Activated T-cell treated with anti-CD3 and anti-CD28 coated beads for 24 hours (primary cell): ENCODE results near the gene PRICKLE3.
"Not testable (repeated sequence)": the region's sequence is repeated elsewhere in the genome, so short reads cannot be mapped to it uniquely, and the experiment has no call there.

Source experiments
- DNase-seq: peaks from one replicate; pipeline ENCODE4 v3.0.0-alpha.2; 2020; ENCODE audit warnings: low read depth

Gene PRICKLE3

DNA sequence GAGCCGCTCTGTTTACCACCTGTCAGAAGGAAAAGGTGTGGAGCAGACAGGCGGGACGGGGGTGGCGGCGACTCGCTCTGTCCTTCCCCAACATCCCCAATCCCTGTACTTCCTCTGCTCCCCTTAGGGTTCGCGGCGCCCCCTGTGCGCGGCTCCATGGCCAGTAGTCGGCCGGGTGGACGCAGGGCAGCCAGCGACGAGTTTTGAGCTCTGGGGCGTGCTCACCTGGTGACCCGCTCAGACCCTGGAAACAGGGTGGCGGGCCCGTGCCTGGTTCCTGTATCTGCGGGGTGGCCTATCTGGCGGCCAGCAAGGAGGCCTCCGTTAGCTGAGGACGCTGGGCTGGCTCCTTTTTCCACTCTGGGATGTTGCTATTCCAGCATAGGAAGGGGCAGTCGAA is 29.0 kb downstream of the PRICKLE3 start:
- no peak for DNase-seq

DNA sequence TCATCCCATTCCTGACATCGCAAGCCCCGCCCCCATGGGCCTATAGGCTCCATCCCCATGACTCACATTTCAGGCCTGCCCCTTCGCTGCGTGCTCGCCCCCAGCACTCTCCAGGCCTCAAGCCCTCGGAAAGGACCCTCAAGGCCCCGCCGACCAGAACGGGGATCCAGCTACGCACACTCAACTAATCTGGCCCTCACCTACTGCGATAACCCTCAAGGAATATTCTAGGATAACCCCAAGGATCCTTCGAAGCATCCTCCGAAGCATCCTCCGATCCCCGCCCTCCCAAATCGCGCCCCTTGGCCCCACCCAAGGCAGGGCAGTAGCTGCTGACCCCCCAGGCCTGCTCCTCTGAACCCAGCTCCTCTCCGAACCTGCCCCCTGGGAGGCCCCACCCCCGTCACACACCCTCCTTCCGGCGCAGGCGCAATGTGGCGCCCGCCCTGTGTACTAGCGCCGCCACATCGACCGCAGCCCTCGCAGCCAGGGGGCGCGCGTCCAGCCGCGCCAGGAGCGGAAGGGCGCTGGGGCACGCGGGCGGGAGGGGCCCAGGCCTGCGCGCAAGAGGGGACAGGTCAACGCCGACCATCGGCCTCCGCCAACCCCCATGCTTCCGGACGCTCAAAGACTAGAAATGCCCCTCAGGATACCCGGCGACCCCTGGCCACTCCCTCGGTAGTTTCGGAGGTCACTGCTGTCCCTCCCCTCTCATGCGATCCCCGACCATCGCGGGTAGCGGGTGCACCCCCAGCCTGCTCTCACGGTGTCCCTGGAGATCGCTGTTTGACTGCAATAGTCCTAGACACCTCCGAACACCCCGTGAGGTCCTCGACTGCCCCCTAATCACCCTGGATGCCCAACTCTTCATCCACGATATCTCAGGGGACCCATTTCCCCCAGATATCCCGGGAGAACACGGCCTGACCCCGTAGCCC is 30.0 kb downstream of the PRICKLE3 start:
- peak; percentile 74 for DNase-seq

DNA sequence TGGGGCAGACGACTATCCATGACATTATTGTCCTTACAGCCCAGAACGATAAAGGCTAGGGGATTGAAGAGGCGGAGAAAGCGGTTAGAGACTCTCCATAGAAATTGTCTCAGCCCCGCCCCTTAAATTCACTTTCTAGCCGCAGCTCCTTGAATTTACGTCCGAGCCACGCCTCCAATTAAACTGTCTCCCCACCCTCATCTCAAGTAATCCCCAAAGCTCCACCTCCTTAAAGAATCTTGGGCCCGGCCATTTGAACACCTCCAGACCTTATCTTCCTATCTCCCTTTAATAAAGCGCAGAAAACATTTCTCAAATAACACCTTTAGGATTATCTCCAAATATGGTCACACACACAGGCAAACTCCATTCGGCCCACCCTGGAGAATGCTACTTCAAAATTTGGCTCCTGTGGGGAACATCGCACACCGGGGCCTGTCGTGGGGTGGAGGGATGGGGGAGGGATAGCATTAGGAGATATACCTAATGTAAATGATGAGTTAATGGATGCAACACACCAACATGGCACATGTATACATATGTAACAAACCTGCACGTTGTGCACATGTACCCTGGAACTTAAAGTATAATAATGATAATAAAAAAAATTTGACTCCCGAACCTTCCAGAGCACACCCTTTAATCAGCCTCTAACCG is 30.8 kb downstream of the PRICKLE3 start:
- DNase-seq: no peak

DNA sequence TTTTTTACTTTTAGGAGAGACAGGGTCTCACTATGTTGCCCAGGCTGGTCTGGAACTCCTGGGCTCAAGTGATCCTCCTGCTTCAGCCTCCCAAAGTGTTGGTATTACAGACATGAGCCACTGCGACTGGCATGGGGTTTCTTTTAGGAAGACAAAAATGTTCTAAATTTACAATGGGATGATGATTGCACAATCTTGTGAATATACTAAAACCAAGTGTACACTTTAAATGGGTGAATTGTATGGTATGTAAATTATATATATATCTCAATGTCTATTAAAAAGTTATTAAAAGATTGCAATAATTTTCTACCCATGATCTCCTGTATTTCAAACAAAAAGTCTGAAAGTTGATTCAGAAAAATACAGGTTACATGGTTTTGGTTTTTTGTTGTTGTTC is 32.7 kb downstream of the PRICKLE3 start:
- DNase-seq: no peak

DNA sequence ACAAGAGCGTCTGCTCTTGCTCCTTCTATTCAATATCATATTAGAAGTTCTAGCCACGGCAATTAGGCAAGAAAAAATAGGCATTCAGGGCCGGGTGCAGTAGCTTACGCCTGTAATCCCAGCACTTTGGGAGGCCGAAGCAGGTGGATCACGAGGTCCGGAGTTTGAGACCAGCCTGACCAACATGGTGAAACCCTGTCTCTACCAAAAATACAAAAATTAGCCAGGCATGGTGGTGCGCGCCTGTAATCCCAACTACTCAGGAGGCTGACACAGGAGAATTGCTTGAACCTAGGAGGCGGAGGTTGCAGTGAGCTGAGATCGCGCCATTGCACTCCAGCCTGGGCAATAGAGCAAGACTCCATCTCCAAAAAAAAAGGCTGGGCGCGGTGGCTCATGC is 36.9 kb downstream of the PRICKLE3 start:
- DNase-seq: not testable (repeated sequence)

DNA sequence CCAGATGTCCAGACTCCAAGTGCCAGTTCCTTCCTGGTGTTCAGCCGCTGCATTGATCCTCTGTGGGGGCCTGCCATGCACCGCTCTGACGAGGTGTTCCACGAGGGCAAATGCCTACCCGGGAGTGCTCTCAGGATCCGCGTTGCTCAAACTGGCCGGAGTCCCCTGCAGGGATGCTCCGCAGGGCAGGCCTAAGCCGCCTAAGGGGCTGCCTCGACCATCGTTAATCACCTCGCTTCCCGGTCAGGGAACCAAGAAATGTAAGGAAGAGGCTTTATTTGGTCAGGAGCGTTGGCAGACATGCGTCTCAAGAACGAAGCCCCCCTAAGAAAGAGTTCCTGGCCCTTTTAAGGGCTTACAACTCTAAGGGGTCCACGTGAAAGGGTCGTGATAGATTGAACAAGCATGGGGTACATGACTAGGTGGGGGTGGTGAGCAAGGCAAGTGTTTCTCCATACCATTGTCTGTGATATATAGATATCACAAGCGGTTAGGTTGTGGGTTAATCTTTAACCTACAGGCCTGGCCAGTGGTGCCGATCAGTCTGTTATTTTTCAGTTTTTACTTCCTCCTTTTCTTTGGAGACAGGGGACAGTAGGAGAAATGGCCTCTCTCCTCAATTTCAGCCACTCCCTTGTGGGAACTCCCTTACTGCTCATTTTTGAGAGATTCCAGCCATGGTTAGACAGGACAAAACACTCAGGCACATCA is 37.6 kb downstream of the PRICKLE3 start:
- not testable (repeated sequence) for DNase-seq

DNA sequence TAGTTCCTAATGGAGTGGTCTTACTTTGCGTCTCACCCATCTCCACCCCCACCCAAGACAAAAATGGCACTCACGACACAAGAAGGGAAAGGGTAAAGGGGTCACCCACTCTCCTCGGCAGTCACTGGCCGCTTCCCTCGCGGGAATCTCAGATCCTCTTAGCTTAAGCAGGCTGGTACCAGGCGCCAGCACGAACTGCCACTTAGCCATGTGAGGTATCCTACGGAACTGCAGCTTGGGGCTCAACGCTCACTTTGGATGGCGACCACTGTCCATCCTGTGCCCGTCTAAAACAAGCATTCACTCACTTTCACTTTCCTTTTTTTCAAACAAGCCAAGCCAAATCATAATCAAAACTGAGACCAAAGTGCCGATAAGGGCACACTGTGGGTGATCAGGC is 38.2 kb downstream of the PRICKLE3 start:
- no peak for DNase-seq

DNA sequence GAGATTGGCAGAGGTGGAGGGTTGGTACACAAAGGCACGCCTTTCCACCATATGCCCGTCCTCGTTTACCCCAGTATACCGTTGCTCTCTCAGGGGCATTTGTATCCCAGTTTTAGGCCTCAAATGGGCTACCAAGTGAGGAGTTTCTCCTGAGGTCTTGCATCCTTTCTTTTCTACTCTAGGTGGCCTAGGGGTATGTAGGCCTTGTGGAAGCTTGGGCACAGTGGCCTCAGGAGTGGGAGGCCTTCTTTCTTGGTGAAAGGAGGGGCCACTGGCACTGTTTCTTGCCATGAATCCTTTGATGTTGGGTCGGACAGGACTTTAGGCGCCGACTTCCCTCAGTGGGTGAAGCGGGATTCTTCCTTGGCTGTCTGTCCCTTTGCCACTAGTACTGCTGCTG is 38.9 kb downstream of the PRICKLE3 start:
- no peak for DNase-seq

DNA sequence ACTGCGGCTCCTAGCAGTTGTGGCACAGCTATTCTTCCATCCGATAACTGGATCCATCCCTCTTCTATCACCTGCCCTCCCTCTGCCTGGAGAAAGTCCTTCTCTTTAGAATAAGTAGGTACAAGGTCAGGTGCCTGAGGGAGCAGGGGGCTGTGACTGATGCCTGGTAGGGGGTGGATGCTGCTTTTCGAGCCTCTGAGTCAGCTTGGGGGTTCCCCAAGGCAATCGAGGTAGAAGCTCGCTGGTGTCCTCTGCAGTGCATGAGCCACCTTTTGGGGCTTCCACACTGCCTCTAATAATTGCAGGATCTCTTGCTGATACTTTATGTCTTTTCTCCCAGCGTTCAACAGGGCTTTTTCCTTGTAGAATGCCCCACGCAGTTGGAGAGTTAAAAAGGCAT is 43.0 kb downstream of the PRICKLE3 start:
- DNase-seq: not testable (repeated sequence)

DNA sequence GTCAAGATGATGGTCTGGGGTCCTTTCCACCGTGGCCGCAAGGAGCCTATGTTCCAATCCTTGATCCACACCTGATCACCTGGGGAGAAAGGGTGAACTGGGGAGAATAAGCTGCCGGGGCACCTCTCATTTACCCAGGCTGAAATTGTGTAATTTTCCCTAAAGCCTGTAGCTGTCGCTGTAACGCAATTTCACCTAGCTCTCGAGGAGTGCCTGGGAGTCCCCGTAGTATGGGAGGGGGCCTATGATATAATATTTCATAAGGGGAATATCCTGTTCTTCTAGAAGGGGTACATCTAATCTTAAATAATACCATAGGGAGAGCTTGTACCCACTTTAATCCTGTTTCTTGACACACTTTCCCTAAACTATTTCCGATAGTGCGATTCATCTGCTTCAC is 43.9 kb downstream of the PRICKLE3 start:
- not testable (repeated sequence) for DNase-seq

DNA sequence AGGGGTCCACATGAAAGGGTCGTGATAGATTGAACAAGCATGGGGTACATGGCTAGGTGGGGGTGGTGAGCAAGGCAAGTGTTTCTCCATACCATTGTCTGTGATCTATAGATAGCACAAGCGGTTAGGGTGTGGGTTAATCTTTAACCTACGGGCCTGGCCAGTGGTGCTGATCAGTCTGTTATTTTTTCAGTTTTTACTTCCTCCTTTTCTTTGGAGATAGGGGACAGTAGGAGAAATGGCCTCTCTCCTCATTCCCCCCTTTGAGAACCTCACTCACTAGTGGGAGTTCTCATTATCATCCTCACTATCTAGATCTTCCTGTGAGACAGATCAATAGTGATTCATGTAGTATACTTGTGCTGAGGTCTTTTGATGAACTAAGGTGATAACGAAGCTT is 46.5 kb downstream of the PRICKLE3 start:
- DNase-seq: no peak

DNA sequence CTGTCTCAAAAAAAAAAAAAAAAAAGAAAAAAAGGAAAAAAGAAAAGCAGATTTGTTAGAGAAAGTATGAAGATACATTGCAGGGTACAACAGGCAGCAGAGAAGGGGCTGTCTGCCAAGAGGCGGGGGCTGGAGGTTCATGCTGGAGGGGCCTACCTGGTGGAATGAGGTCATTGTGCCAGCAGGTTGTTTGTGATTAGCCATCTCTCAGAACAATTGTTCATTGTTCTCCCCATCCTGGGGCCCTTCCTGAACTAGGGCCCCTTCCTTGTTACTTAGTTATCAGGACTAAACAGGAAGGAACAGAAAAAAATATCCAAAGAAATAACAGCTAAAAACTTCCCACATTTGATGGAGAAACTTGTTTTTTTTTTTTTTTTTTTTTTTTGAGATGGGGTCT is 48.7 kb downstream of the PRICKLE3 start:
- no peak for DNase-seq

DNA sequence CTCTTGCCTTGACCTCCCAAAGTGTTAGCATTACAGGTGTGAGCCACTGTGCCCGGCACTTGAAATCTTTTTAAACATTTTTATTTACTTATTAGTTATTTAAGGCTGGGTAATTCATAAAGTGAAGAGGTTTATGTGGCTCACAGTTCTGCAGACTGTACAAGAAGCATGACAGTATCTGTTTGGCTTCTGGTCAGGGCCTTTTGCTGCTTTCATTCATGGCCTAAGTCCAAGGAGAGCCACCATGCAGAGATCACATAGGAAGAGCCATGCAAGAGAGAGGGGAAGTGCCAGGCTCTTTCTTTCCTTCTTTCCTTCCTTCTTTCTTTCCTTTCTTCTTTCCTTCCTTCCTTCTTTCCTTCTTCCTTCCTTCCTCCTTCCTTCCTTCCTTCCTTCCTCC is 52.4 kb downstream of the PRICKLE3 start:
- no peak for DNase-seq

DNA sequence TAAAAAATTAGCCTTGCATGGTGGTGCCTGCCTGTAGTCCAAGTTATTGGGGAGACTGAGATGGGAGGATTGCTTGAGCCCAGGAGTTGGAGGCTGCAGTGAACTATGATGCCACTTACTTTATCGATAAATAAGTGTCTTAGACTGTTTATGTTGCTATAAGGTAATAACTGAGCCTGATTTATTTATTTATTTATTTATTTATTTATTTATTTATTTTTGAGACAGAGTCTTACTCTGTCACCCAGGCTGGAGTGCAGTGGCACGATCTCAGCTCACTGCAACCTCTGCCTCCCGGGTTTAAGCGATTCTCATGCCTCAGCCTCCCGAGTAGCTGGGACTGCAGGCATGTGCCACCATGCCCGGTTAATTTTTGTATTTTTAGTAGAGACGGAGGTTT is 53.9 kb downstream of the PRICKLE3 start:
- DNase-seq: not testable (repeated sequence)

DNA sequence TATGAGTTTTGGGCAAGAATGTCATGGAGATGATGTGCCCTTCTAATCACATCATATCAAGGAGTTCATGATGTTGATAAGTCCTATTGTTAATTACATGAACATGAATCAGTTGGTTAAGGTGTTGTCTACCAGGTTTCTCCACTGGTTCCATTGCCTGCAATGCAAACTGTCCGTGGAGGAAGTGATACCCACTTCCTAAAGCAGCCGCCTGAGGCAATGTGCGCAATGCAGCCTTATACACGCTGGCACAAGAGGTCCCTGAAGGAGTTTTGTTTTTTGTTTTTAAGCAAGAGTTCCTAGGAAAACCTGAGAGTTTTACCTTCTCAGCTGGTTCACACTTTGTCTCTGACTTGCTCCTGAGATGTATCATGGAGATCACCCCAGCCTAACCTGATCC is 56.7 kb downstream of the PRICKLE3 start:
- no peak for DNase-seq

DNA sequence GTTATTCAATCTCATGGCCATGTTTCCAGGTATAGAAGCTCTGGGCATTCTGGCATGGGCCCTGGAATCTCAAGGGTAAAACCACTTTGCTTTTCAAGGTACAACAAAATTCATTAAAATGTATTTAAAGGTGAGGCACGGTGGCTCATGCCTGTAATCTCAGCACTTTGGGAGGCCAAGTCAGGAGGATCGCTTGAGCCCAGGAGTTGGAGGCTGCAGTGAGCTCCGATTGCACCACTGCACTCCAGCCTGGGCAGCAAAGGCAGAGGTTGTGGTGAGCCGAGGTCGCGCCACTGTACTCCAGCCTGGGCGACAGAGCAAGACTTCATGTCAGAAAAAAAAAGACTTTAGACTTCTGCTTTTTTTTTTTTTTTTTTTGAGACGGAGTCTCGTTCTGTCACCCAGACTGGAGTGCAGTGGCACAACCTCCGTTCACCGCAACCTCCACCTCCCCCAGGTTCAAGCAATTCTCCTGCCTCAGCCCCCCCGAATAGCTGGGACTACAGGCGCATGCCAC is 58.4 kb downstream of the PRICKLE3 start:
- not testable (repeated sequence) for DNase-seq
